Ectodermal cell (in vitro differentiated cells): Measurements from ENCODE around the gene LPP.

ENCODE experiments used
- H3K27ac ChIP-seq: 2 replicates; pipeline ENCODE4 v1.7.0; 2013; ENCODE audit warnings: mild to moderate bottlenecking, low read depth, low read length; ENCODE audit not compliant: insufficient read depth, poor library complexity, severe bottlenecking
- H3K27me3 ChIP-seq: 2 replicates; pipeline ENCODE4 v1.7.0; 2013; ENCODE audit warnings: mild to moderate bottlenecking, low read length; ENCODE audit not compliant: insufficient read depth, control insufficient read depth, poor library complexity, severe bottlenecking
- H3K36me3 ChIP-seq: one replicate; pipeline ENCODE4 v1.7.0; 2013; ENCODE audit warnings: low read length; ENCODE audit not compliant: control insufficient read depth, insufficient read depth
- H3K4me1 ChIP-seq: one replicate; pipeline ENCODE4 v1.7.0; 2013; ENCODE audit warnings: low read length; ENCODE audit not compliant: control insufficient read depth, insufficient read depth
- H3K4me3 ChIP-seq: 2 replicates; pipeline ENCODE4 v1.7.0; 2013; ENCODE audit warnings: low read depth, low read length, control low read depth; ENCODE audit not compliant: insufficient read depth
- H3K9me3 ChIP-seq: 2 replicates; pipeline ENCODE4 v1.7.0; 2013; ENCODE audit warnings: mild to moderate bottlenecking, low read length, moderate library complexity; ENCODE audit not compliant: control insufficient read depth
- WGBS, 2 experiments: methylation state at CpG; one replicate each; pipeline ENCODE4 v1.1.7; 2013; ENCODE audit warnings: missing lambda C conversion rate in 2 of 2; 5-methylcytosine and 5-hydroxymethylcytosine counted together

The LPP gene

DNA sequence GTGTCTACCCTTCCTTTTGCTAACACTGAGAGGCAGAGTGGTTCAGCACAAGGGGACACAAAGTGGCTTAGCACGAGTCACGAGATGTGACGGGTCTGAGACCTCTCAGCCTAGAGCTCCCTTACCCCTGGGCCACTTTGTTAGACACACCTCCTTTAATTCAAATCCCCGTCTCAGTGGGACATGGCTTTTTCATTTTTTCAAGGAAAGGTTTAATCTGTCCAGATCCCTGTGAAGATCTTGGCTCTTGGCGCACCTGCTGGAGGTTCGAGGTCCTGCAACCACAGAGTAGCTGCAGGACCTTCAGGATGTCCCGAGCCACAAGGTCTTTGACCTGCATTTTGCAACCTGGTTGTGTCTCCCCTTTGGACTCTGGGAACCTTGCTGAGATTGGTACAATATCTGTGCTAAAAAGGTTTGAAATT, 52.0 kb downstream of the LPP start:
- Histone ChIP-seq H3K9me3 (no peaks in the 10 kb centered on the region), H3K27ac (no peak overlapping the region), H3K4me1 (peaks cover 10% of the 10 kb centered on the region), H3K27me3 (no peaks in the 10 kb centered on the region), H3K36me3 (no peaks in the 10 kb centered on the region), H3K4me3 (no peak overlapping the region)
- 91 to 93% methylated on average over 7 of the region's 7 CpGs for WGBS, 2 experiments

DNA sequence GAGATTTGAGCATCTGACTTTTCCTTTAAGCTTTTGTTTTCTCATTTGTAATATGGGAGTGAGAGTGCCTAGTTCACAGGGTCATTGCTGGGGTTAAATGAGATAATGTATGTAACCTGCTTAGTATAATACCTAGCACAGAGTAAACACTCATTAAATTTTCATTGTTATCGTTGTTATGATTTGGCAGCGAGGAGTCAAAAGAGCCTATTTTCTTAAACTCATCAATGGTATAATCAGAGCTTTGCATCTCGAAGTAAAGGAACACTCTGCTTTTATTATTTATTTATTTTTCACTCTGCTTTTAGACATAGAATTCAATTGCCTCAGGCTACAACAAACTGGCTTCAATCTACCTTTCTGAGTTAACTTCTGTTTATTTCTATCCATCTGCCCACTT, 52.8 kb downstream of the LPP start:
- no peaks in the 10 kb centered on the region for H3K9me3 ChIP-seq
- WGBS, 2 experiments = 99 to 100% methylated on average over 3 of the region's 3 CpGs

DNA sequence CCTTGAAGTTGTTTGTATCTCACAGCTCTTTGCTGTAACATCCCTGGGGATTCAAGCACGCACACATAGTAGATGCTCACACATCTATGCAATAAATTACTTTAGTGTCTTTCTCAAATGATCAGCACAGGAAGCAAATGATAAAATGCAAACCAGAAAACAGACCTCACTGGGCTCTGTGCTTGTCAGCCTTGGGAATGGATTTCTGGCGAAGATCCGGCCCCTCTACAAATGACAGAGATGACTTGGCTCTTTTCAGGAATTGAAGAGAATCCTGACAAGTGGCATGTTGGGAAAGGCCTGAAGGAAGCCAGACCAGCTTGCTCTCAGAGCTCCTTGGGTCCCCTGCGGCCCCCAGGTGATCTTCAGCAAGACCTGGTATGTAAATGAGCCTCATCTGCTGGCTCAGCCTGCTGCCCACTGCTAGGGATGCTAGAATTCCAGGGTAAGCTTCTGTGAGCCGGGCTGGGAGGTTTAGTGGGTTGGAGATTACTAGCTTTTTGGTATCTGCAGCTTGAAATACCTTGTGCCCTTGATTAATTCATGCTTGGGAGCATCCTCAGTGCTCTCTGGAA, 54.1 kb downstream of the LPP start:
- Histone ChIP-seq H3K9me3 (no peaks in the 10 kb centered on the region), H3K4me1 (peaks cover 10% of the 10 kb centered on the region), H3K36me3 (no peaks in the 10 kb centered on the region), H3K27ac (no peak overlapping the region), H3K4me3 (no peak overlapping the region), H3K27me3 (no peaks in the 10 kb centered on the region)
- WGBS, 2 experiments = 75 to 77% methylated on average over 5 of the region's 5 CpGs

More for the DNA sequence above, 52.8 kb downstream of the LPP start:
- Histone ChIP-seq H3K4me3 (no peak overlapping the region), H3K4me1 (peaks cover 10% of the 10 kb centered on the region), H3K27me3 (no peaks in the 10 kb centered on the region), H3K36me3 (no peaks in the 10 kb centered on the region), H3K27ac (no peak overlapping the region)

DNA sequence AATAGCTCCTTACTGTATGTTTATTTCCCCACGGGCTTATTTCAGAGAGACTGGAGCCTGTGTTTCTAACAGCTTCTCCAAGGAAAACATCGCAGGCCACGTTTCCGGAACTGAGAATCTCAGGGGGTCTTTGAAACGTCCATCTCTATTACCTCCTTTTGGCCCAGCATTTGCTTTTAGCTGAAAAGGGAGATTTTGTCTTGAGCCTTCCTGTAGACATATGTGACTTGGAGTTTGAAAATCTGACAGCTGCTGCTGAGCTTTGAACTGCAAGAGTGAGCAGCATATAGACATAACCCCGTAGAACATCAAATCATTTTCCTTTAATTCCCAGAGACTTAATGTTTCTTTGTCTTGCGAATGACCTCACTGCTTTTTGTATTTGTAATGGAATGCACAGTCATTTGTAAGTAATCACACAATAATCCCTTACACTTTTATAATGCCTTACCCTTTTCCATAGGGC, 54.6 kb downstream of the LPP start:
- 71 to 77% methylated on average over 7 of the region's 7 CpGs for WGBS, 2 experiments
- Histone ChIP-seq H3K27me3 (no peaks in the 10 kb centered on the region), H3K9me3 (no peaks in the 10 kb centered on the region), H3K4me3 (no peak overlapping the region), H3K36me3 (no peaks in the 10 kb centered on the region), H3K27ac (no peak overlapping the region), H3K4me1 (peaks cover 10% of the 10 kb centered on the region)

DNA sequence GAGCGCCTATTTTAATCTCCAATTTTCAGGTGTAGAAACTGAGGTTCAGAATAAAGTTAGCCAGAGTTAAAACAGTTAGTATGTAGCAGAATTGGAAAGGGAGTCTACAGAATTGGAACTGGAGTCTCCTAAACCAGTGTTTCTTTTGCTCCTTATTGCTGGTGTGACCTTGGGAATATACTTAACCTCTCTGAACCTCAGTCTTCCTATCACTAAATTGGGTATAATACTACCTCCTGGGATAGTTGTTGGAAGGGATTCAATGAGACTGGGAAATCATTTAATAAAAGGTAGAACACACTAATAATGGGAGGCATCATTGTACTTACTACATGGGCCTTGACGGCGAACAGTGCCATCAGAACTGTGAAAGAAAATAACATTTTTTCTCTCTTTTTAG, 55.1 kb downstream of the LPP start:
- no peaks in the 10 kb centered on the region for H3K27me3 ChIP-seq
- WGBS, 2 experiments = 98% methylated on average over 3 of the region's 3 CpGs
- no peak overlapping the region for H3K4me3 ChIP-seq
- H3K36me3 ChIP-seq = no peaks in the 10 kb centered on the region
- peaks cover 10% of the 10 kb centered on the region for H3K4me1 ChIP-seq
- H3K9me3 ChIP-seq = no peaks in the 10 kb centered on the region
- H3K27ac ChIP-seq = no peak overlapping the region

DNA sequence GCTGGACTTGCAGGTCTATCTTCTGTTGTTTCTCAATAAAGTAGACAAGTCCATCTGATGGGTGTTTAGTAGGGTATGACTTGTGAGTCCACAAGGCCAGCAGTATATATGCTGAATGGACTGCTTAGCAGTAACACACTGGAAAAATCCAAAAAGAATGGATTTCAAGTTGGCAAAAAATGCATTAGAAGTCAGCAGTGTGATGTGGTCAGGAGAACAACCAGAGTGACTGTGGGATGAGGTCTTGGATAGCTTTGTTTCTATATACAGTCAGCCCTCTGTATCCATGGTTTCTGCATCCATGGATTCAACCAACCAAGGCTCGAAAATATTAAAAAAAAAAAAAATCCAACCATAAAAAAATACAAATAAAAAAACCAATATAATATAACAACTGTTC, 55.8 kb downstream of the LPP start:
- Histone ChIP-seq H3K36me3 (no peaks in the 10 kb centered on the region), H3K9me3 (no peaks in the 10 kb centered on the region), H3K27me3 (no peaks in the 10 kb centered on the region), H3K4me3 (no peak overlapping the region), H3K4me1 (peaks cover 10% of the 10 kb centered on the region), H3K27ac (no peak overlapping the region)
- 100% methylated on average over 1 of the region's 1 CpG; no CpG with 5 or more reads in 1 of the 2 experiments for WGBS, 2 experiments

DNA sequence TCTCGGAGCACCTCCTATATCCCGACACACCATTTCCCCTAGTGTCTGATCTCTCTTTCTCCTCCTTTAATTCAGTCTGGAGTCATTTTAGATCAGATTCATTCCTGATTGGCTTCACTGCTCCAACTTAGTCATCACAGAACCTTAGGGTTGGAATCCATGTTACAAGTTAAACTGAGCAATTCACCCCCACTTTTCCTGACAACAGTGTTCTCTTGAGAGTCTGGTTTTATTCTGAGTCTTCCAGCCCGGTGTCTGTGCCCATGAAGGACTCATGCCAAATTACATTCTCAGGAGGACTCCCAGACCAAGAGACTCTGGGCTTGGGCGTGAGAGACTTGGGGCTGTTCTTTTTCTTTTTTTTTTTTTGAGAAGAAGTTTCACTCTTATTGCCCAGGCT, 57.5 kb downstream of the LPP start:
- Histone ChIP-seq H3K36me3 (no peaks in the 10 kb centered on the region), H3K4me3 (no peak overlapping the region), H3K27me3 (no peaks in the 10 kb centered on the region), H3K9me3 (no peaks in the 10 kb centered on the region), H3K27ac (no peak overlapping the region), H3K4me1 (peaks cover 10% of the 10 kb centered on the region)
- 91 to 95% methylated on average over 4 of the region's 4 CpGs for WGBS, 2 experiments

DNA sequence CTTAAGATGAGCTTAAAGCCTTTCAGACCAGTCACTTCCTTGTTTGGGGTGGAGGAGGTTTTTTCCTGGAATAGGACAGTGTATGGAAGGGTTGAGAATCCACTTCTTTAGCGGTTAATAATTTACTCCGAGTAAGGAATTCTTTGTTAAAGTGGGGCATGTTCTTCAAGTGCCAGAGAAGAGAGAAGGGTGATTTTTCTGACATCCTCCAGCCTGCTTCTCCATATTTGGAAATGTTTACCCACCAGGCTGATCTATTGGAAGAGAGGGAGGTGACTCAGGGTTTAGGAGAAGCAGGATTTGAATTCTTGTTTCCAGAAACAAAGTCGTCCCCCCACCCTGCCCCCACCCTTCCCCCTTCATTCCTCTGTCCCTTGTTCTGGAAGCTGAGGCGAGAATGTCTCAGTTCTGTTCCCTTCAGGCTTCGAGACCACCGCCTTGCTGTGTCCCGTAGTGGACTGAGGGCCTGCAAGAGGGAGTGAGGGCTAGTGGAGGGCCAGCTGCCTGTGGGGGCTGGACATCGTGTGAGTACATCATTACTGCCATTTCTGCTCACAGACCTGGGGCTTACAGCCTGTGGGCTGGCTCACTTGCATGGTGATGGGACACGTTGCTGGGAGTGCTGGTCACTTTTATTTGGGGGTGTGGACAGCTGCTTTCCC, 58.5 kb downstream of the LPP start:
- no peaks in the 10 kb centered on the region for H3K9me3 ChIP-seq
- H3K27ac ChIP-seq = no peak overlapping the region
- 65 to 72% methylated on average over 8 of the region's 9 CpGs for WGBS, 2 experiments
- H3K36me3 ChIP-seq = no peaks in the 10 kb centered on the region
- H3K4me1 ChIP-seq = peaks cover 10% of the 10 kb centered on the region
- H3K4me3 ChIP-seq = no peak overlapping the region
- H3K27me3 ChIP-seq = no peaks in the 10 kb centered on the region

DNA sequence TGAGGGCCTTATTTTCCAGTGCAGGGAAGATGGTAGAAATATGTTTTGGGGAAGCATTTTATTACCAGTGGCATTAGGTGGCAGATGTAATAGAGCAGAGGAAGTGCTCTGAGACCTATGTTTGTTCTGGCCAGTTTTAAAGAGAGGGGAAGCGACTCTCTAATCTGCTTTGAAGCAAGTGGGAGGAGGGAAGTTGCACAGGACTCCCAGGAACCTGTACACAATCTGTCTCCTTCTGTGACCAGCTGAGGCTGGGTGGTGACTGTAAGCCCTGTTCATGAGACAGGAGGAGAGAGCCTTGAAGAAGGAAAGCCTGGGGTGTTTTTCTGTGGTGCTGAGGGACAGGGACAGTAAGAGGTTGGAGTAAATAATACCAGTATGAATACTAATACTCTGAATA, 60.5 kb downstream of the LPP start:
- H3K27ac ChIP-seq = no peak overlapping the region
- WGBS, 2 experiments = 94 to 96% methylated on average over 1 of the region's 1 CpG

DNA sequence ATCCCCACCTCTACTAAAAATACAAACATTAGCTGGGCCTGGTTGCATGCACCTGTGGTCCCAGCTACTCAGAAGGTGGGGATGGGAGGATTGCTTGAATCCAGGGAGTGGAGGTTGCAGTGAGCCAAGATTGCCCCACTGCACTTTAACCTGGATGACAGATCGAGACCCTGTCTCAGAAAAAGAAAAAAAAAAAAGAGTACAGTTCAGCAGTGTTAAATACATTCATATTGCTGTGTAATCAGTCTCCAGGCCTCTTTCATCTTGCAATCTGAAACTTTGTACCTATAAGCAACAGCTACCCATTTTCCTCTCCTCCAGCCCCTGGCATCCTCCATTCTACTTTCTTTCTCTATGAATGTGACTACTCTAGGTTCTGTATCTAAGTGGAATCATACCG, 61.2 kb downstream of the LPP start:
- H3K27me3 ChIP-seq = no peaks in the 10 kb centered on the region
- no peaks in the 10 kb centered on the region for H3K9me3 ChIP-seq
- H3K4me3 ChIP-seq = no peak overlapping the region
- no peaks in the 10 kb centered on the region for H3K4me1 ChIP-seq
- H3K36me3 ChIP-seq = no peaks in the 10 kb centered on the region
- 95 to 96% methylated on average over 2 of the region's 2 CpGs for WGBS, 2 experiments
- no peak overlapping the region for H3K27ac ChIP-seq

More for the DNA sequence above, 60.5 kb downstream of the LPP start:
- Histone ChIP-seq H3K4me3 (no peak overlapping the region), H3K9me3 (no peaks in the 10 kb centered on the region), H3K4me1 (no peaks in the 10 kb centered on the region), H3K36me3 (no peaks in the 10 kb centered on the region), H3K27me3 (no peaks in the 10 kb centered on the region)
